H1 (cell line): ENCODE data around the gene MYO5A. TPM values are rescaled to one million over a fixed set of nuclear protein-coding genes. Genes with fewer than 3 reads are reported as not detected.

Experiments
- CTCF ChIA-PET: fragments of 300-600 bp; sonication (Branson Sonifier 250); formaldehyde crosslinking; loops from one replicate; lab custom pipeline; 2021; ENCODE audit not compliant: partially characterized antibody; lab: Charles Lee
- POLR2A ChIA-PET: fragments of 300-600 bp; sonication (Branson Sonifier 250); formaldehyde crosslinking; loops from one replicate; lab custom pipeline; 2021; ENCODE audit warnings: inconsistent platforms; ENCODE audit not compliant: partially characterized antibody; lab: Charles Lee
- DNase-seq, 2 experiments: peaks; one replicate each; pipeline versions ENCODE4 v3.0.0 to v3.0.0-alpha.2; 2010 to 2022; ENCODE audit warnings: low spot score in 2 of 2, low read depth in 1 of 2, mixed read lengths in 1 of 2
- FAIRE-seq: peaks from 2 replicates; lab custom pipeline; 2011; peaks lifted over from hg19 to GRCh38; lab: Jason Lieb, UNC
- H2AFZ ChIP-seq: 2 replicates; pipeline ENCODE4 v1.8.1; 2012; ENCODE audit warnings: low read length, inconsistent platforms
- H2AK5ac ChIP-seq: 2 replicates; pipeline ENCODE4 v1.6.1; 2013; ENCODE audit warnings: low read depth, low read length
- H2BK120ac ChIP-seq: replicated peaks from 2 replicates; pipeline ENCODE3; 2013; ENCODE audit warnings: low read depth, low read length, inconsistent platforms
- H2BK12ac ChIP-seq: 2 replicates; pipeline ENCODE4 v1.6.1; 2013; ENCODE audit warnings: low read depth, low read length
- H2BK15ac ChIP-seq: 2 replicates; pipeline ENCODE4 v1.6.1; 2013; ENCODE audit warnings: low read length
- H2BK20ac ChIP-seq: 2 replicates; pipeline ENCODE4 v1.6.1; 2013; ENCODE audit warnings: low read length
- H2BK5ac ChIP-seq: 2 replicates; pipeline ENCODE4 v1.6.1; 2013; ENCODE audit warnings: low read depth, low read length
- H3K14ac ChIP-seq: 2 replicates; pipeline ENCODE4 v1.6.1; 2013; ENCODE audit warnings: inconsistent platforms; ENCODE audit not compliant: insufficient read length
- H3K18ac ChIP-seq: 2 replicates; pipeline ENCODE4 v1.6.1; 2013; ENCODE audit warnings: low read length; ENCODE audit errors: extremely low read depth
- H3K23ac ChIP-seq: 2 replicates; pipeline ENCODE4 v1.6.1; 2013; ENCODE audit warnings: inconsistent platforms; ENCODE audit not compliant: insufficient read length
- H3K23me2 ChIP-seq: 2 replicates; pipeline ENCODE4 v1.6.1; 2013; ENCODE audit warnings: low read depth, low read length
- H3K27ac ChIP-seq: 2 replicates; pipeline ENCODE4 v1.6.1; 2011; ENCODE audit warnings: low read depth, low read length, inconsistent platforms
- H3K27me3 ChIP-seq, 4 experiments: replicated peaks in 1 of 4; 1 replicate in 1 of 4; 2 replicates in 3 of 4; pipeline versions ENCODE4 v1.6.1 to v1.8.1; 2011 to 2013; ENCODE audit warnings: low read length in 3 of 4, mild to moderate bottlenecking in 3 of 4, inconsistent platforms in 2 of 4, mixed read lengths in 2 of 4, moderate library complexity in 1 of 4; ENCODE audit not compliant: control insufficient read depth in 3 of 4, insufficient read depth in 3 of 4; ENCODE audit errors: extremely low read depth in 1 of 4
- H3K36me3 ChIP-seq, 4 experiments: 2 replicates each; pipeline versions ENCODE4 v1.6.1 to v1.8.1; 2011 to 2013; ENCODE audit warnings: mild to moderate bottlenecking in 4 of 4, low read length in 3 of 4, moderate library complexity in 2 of 4, control low read depth in 1 of 4, inconsistent platforms in 1 of 4; ENCODE audit not compliant: insufficient read depth in 4 of 4, control insufficient read depth in 2 of 4
- H3K4ac ChIP-seq: replicated peaks from 2 replicates; pipeline ENCODE3; 2013; ENCODE audit warnings: low read length, low read depth, mixed read lengths, inconsistent platforms; ENCODE audit not compliant: insufficient read length
- H3K4me1 ChIP-seq, 4 experiments: replicated peaks in 1 of 4; 1 replicate in 1 of 4; 2 replicates in 3 of 4; pipeline versions ENCODE4 v1.6.1 to v1.8.1; 2011 to 2013; ENCODE audit warnings: low read length in 3 of 4, inconsistent platforms in 2 of 4, mixed read lengths in 1 of 4; ENCODE audit not compliant: insufficient read depth in 4 of 4, control insufficient read depth in 3 of 4
- H3K4me2 ChIP-seq, 2 experiments: 2 replicates each; pipeline versions ENCODE4 v1.6.1 to v1.8.1; 2011 to 2013; ENCODE audit warnings: low read depth in 2 of 2, low read length in 2 of 2, control low read depth in 1 of 2, inconsistent platforms in 1 of 2, mild to moderate bottlenecking in 1 of 2; ENCODE audit not compliant: insufficient read depth in 1 of 2
- H3K4me3 ChIP-seq, 4 experiments: fragments of 200-600, 300-600 bp in 1 of 4; sonication (generic), shearing (Covaris generic), sonication (Bioruptor Twin) in 1 of 4; 2 replicates each; pipeline versions ENCODE4 v1.5.1 to v1.8.1; 2011 to 2016; ENCODE audit warnings: low read length in 4 of 4, low read depth in 3 of 4, control low read depth in 2 of 4, inconsistent platforms in 2 of 4, mild to moderate bottlenecking in 2 of 4, mixed read lengths in 1 of 4, moderate library complexity in 1 of 4; ENCODE audit not compliant: insufficient read depth in 2 of 4; ENCODE audit errors: extremely low read depth in 1 of 4
- H3K56ac ChIP-seq: replicated peaks from 2 replicates; pipeline ENCODE3; 2013; ENCODE audit warnings: low read depth, mild to moderate bottlenecking, mixed read lengths, low read length, inconsistent platforms; ENCODE audit not compliant: insufficient read length
- H3K79me1 ChIP-seq: 2 replicates; pipeline ENCODE4 v1.6.1; 2013; ENCODE audit warnings: low read depth, low read length, control low read depth
- H3K79me2 ChIP-seq, 2 experiments: 2 replicates each; pipeline versions ENCODE4 v1.6.1 to v1.8.1; 2012 to 2013; ENCODE audit warnings: low read length in 2 of 2, mild to moderate bottlenecking in 2 of 2, inconsistent platforms in 1 of 2; ENCODE audit not compliant: insufficient read depth in 2 of 2, control insufficient read depth in 1 of 2
- H3K9ac ChIP-seq, 4 experiments: replicated peaks in 1 of 4; 1 replicate in 1 of 4; 2 replicates in 3 of 4; pipeline versions ENCODE4 v1.6.1 to v1.8.1; 2011 to 2013; ENCODE audit warnings: low read depth in 3 of 4, low read length in 3 of 4, control low read depth in 2 of 4, mild to moderate bottlenecking in 2 of 4, moderate library complexity in 2 of 4, inconsistent platforms in 1 of 4; ENCODE audit errors: extremely low read depth in 1 of 4
- H3K9me3 ChIP-seq, 2 experiments: 2 replicates each; pipeline versions ENCODE4 v1.6.1 to v1.8.1; 2012 to 2013; ENCODE audit warnings: mild to moderate bottlenecking in 2 of 2, moderate library complexity in 2 of 2, control low read depth in 1 of 2, inconsistent platforms in 1 of 2, low read depth in 1 of 2, low read length in 1 of 2, mixed read lengths in 1 of 2; ENCODE audit not compliant: insufficient read depth in 2 of 2
- H4K20me1 ChIP-seq, 2 experiments: replicated peaks in 1 of 2; 2 replicates each; pipeline versions ENCODE3 to v1.8.1; 2011 to 2013; ENCODE audit warnings: inconsistent platforms in 2 of 2, low read length in 2 of 2, mild to moderate bottlenecking in 1 of 2; ENCODE audit not compliant: insufficient read depth in 2 of 2, control insufficient read depth in 1 of 2
- H4K5ac ChIP-seq: 2 replicates; pipeline ENCODE4 v1.6.1; 2013; ENCODE audit warnings: low read length, low read depth, mixed read lengths, inconsistent platforms; ENCODE audit not compliant: insufficient read length
- H4K8ac ChIP-seq: 2 replicates; pipeline ENCODE4 v1.8.0; 2013; ENCODE audit warnings: mild to moderate bottlenecking, moderate library complexity, low read length, inconsistent platforms; ENCODE audit not compliant: insufficient read depth; ENCODE audit errors: extremely low read depth
- H4K91ac ChIP-seq: replicated peaks from 2 replicates; pipeline ENCODE3; 2013; ENCODE audit warnings: low read length, mixed read lengths, inconsistent platforms; ENCODE audit not compliant: insufficient read length
- BCL11A ChIP-seq, 2 experiments: IDR thresholded peaks; one replicate each; pipeline ENCODE4 v1.6.1; 2011; ENCODE audit warnings: low read depth in 2 of 2, low read length in 2 of 2, mild to moderate bottlenecking in 2 of 2
- CBX5 ChIP-seq: fragments of 300-800, 300-1000 bp; sonication (generic); IDR thresholded peaks from 2 replicates; pipeline ENCODE4 v1.7.1; 2016; ENCODE audit warnings: antibody characterized with exemption, low read length, low read depth
- CBX8 ChIP-seq: fragments of 300-800, 300-1000 bp; sonication (generic); IDR thresholded peaks from 2 replicates; pipeline ENCODE4 v1.7.1; 2016; ENCODE audit warnings: low read depth, low read length, borderline replicate concordance
- GTF2F1 ChIP-seq: IDR thresholded peaks from 2 replicates; pipeline ENCODE4 v1.6.1; 2012; ENCODE audit warnings: low read depth, low read length, improper control_type of control experiment, borderline replicate concordance
- HDAC2 ChIP-seq, 2 experiments: fragments of 300-600 bp in 1 of 2; sonication (generic) in 1 of 2; IDR thresholded peaks; 2 replicates each; pipeline ENCODE4 v1.6.1; 2011 to 2012; ENCODE audit warnings: low read depth in 2 of 2, low read length in 2 of 2, mild to moderate bottlenecking in 2 of 2, moderate library complexity in 2 of 2, borderline replicate concordance in 1 of 2, inconsistent platforms in 1 of 2
- KDM1A ChIP-seq: fragments of 200-600, 300-600 bp; sonication (generic); IDR thresholded peaks from 2 replicates; pipeline ENCODE4 v1.7.1; 2016; ENCODE audit warnings: mild to moderate bottlenecking, low read length, borderline replicate concordance
- POU5F1 ChIP-seq: IDR thresholded peaks from 2 replicates; pipeline ENCODE4 v1.6.1; 2011; ENCODE audit warnings: low read depth, mild to moderate bottlenecking, low read length, moderate library complexity
- RFX5 ChIP-seq: IDR thresholded peaks from 2 replicates; pipeline ENCODE4 v1.6.1; 2011; ENCODE audit warnings: low read depth, low read length, improper control_type of control experiment, borderline replicate concordance
- SAP30 ChIP-seq: fragments of 300-600 bp; sonication (generic); IDR thresholded peaks from 2 replicates; pipeline ENCODE4 v1.7.1; 2012; ENCODE audit warnings: low read length, moderate library complexity, mild to moderate bottlenecking, inconsistent platforms; ENCODE audit not compliant: insufficient read depth, insufficient replicate concordance
- SP4 ChIP-seq: IDR thresholded peaks from 2 replicates; pipeline ENCODE4 v1.6.1; 2012; ENCODE audit warnings: low read length, inconsistent platforms
- TAF1 ChIP-seq: IDR thresholded peaks from 2 replicates; pipeline ENCODE4 v1.6.1; 2011; ENCODE audit warnings: mild to moderate bottlenecking, low read depth, low read length
- ZNF274 ChIP-seq: IDR thresholded peaks from 2 replicates; pipeline ENCODE4 v1.7.0; 2012; ENCODE audit warnings: low read length, borderline replicate concordance; ENCODE audit errors: extremely low read depth
- WGBS, 2 experiments: shearing (Covaris generic) in 1 of 2; methylation state at CpG; one replicate each; pipeline versions ENCODE4 v1.1.6 to v1.1.7; 2013 to 2015; ENCODE audit warnings: low lambda C conversion rate in 2 of 2, mixed read lengths in 2 of 2, inconsistent platforms in 1 of 2, low coverage in 1 of 2, missing lambda C conversion rate in 1 of 2; ENCODE audit not compliant: insufficient replicate concordance in 2 of 2, insufficient coverage in 1 of 2, insufficient read length in 1 of 2; ENCODE audit errors: extremely low coverage in 1 of 2, missing lambda C conversion rate in 1 of 2; 5-methylcytosine and 5-hydroxymethylcytosine counted together
- polyA plus RNA-seq, 7 experiments: library from polyadenylated mRNA; depleted of rRNA in 3 of 7; stranded (reverse) in 5 of 7; unstranded in 2 of 7; fragments of >200 nt in 5 of 7; fragments of 200-250 nt in 2 of 7; gene quantifications; 1 replicate in 5 of 7; 2 replicates in 1 of 7; 4 replicates in 1 of 7; pipeline versions ENCODE4 v1.2.1 to v1.2.3, GENCODE V29; 2011 to 2013; ENCODE audit warnings: missing spikeins in 2 of 7, mixed read lengths in 2 of 7
- total RNA-seq: library from RNA; stranded (reverse); fragmentation: NEBNext Ultra II Directional; extraction: Animal tissue kit (Norgen Biotek cat#: 25700); gene quantifications from 2 replicates; pipeline ENCODE4 v1.2.1, GENCODE V29; 2021

Gene MYO5A
- total and polyA plus RNA-seq, 2 of the 8 experiments (the other 6 are each of a cell fraction or from before 2014, with no cell fraction given) = 11.4 to 24.7 TPM

DNA sequence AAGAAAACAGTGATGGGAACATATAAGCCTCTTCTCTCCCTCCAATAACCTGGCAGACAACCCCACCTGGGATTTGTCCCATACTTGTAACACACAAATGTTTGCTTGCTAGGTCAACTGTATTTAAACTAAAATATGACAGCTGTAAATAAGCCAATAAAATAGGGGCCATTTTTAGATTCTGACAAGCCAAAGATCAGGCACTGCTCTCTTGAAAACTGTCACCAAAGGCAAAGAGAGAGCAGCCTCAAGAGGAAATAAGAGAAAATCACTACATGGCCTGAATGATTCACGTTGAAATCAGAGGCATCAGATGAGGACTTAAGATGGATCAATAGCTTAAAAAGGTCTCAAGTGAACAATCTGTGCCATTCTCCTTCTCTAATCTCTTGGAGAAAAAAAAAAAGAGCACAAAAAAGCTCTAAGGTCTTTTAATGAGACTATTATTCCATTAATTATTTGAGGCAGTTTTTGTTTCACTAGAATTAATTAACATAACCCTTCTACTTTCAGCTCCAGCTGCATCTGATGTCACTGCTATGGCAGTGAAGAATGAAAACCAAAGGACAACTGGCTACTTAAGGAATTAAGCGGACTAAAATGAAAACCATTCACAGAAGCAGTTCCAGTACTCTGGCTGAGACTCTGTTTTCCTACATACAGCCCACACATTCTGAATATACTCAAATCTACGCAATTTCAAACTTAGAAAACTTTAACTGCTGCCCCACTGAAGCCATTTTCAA lies 19.0 kb downstream of the MYO5A start:
- H3K23me2 ChIP-seq = no peaks in the 10 kb centered on the region
- no peak overlapping the region for H3K56ac ChIP-seq
- H3K4me2 ChIP-seq = no peak overlapping the region
- no peak overlapping the region for H2BK12ac ChIP-seq
- POLR2A ChIA-PET = interaction anchor here (1.0 kb wide), 1 partner anchor 55 kb away, joined by 3 read pairs; no protein-coding TSS in a partner anchor
- H3K27ac ChIP-seq = no peak overlapping the region
- 84% methylated on average over 3 of the region's 3 CpGs; no CpG with 5 or more reads in 1 of the 2 experiments for WGBS, 2 experiments
- no peak overlapping the region for H3K4ac ChIP-seq
- no peaks in the 10 kb centered on the region for H3K27me3 ChIP-seq
- no peak overlapping the region for H2AK5ac ChIP-seq
- H3K79me1 ChIP-seq = no peaks in the 10 kb centered on the region; the same call in 1 of the 2 replicates
- H3K14ac ChIP-seq = no peak overlapping the region
- H2AFZ ChIP-seq = no peak overlapping the region
- no peaks in the 10 kb centered on the region for H4K20me1 ChIP-seq
- H2BK15ac ChIP-seq = no peak overlapping the region
- DNase-seq = no peak
- H3K9ac ChIP-seq = no peak overlapping the region
- CTCF ChIA-PET = interaction anchor here (0.6 kb wide), 2 partner anchors 25 to 293 kb away, joined by 3 read pairs; no protein-coding TSS in a partner anchor
- no peak overlapping the region for H2BK20ac ChIP-seq
- H2BK5ac ChIP-seq = no peak overlapping the region
- H3K9me3 ChIP-seq = no peaks in the 10 kb centered on the region
- H4K5ac ChIP-seq = no peak overlapping the region
- no peak for FAIRE-seq
- no peak overlapping the region for H4K91ac ChIP-seq
- no peak overlapping the region for H3K4me3 ChIP-seq
- H3K36me3 ChIP-seq = no peaks in the 10 kb centered on the region
- H4K8ac ChIP-seq = no peak overlapping the region
- no peak overlapping the region for H3K18ac ChIP-seq
- H2BK120ac ChIP-seq = no peak overlapping the region
- no peaks in the 10 kb centered on the region for H3K4me1 ChIP-seq
- H3K23ac ChIP-seq = no peak overlapping the region
- peaks cover 0 to 16% of the 10 kb centered on the region in 2 experiments; a peak in 1 of 4 replicates for H3K79me2 ChIP-seq
- TF ChIP-seq ZNF274 (no peak), BCL11A (IDR thresholded peaks at IDR 0.05; ENCODE audit: low read depth in 2 of 2, low read length in 2 of 2) (no peak), CBX5 (no peak), POU5F1 (no peak), KDM1A (no peak), RFX5 (no peak), HDAC2 (IDR thresholded peaks at IDR 0.05; ENCODE audit: borderline replicate concordance in 1 of 2, low read depth in 2 of 2, low read length in 2 of 2) (no peak), GTF2F1 (no peak), TAF1 (no peak), SP4 (no peak), SAP30 (no peak), CBX8 (no peak)
